Kidney glomerular epithelial cell (primary cell): Measurements from ENCODE around the gene KIAA2012.

Source experiments
- DNase-seq: peaks from one replicate; lab custom pipeline; 2025; lab: John Stamatoyannopoulos, UW

KIAA2012 gene

GRCh38 chr2:202043475-202043874 lies 29.6 kb upstream of the KIAA2012 start:
- DNase-seq = no peak

- no peak for DNase-seq
Observed at GRCh38 chr2:202044777-202045176, 28.3 kb upstream of the KIAA2012 start.

- DNase-seq = no peak
Observed at GRCh38 chr2:202046572-202046971, 26.5 kb upstream of the KIAA2012 start.

- DNase-seq = no peak
Observed at GRCh38 chr2:202049092-202049728, 23.8 kb upstream of the KIAA2012 start.

GRCh38 chr2:202049840-202050239 lies 23.2 kb upstream of the KIAA2012 start:
- DNase-seq = no peak

- DNase-seq = no peak
Observed at GRCh38 chr2:202050652-202051051, 22.4 kb upstream of the KIAA2012 start.

GRCh38 chr2:202051499-202052161 lies 21.4 kb upstream of the KIAA2012 start:
- DNase-seq = no peak

- no peak for DNase-seq
Observed at GRCh38 chr2:202052235-202052634, 20.8 kb upstream of the KIAA2012 start.

GRCh38 chr2:202054679-202055078 lies 18.4 kb upstream of the KIAA2012 start:
- no peak for DNase-seq

GRCh38 chr2:202056611-202057010 lies 16.4 kb upstream of the KIAA2012 start:
- no peak for DNase-seq

- no peak for DNase-seq
Observed at GRCh38 chr2:202060218-202060617, 12.8 kb upstream of the KIAA2012 start.

- DNase-seq = no peak
Observed at GRCh38 chr2:202061695-202062094, 11.4 kb upstream of the KIAA2012 start.

GRCh38 chr2:202064171-202064880 lies 8.7 kb upstream of the KIAA2012 start:
- peak; percentile 45 for DNase-seq

- no peak for DNase-seq
Observed at GRCh38 chr2:202064881-202065230, 8.2 kb upstream of the KIAA2012 start.

GRCh38 chr2:202065876-202066275 lies 7.2 kb upstream of the KIAA2012 start:
- no peak for DNase-seq

GRCh38 chr2:202066875-202067274 lies 6.2 kb upstream of the KIAA2012 start:
- no peak for DNase-seq

- DNase-seq = no peak
Observed at GRCh38 chr2:202067589-202067988, 5.5 kb upstream of the KIAA2012 start.

GRCh38 chr2:202069170-202070067 lies 3.6 kb upstream of the KIAA2012 start:
- DNase-seq = no peak

- no peak for DNase-seq
Observed at GRCh38 chr2:202071107-202071506, 1.9 kb upstream of the KIAA2012 start.

- no peak for DNase-seq
Observed at GRCh38 chr2:202072226-202072625, 829 bp upstream of the KIAA2012 start.

- no peak for DNase-seq
Observed at GRCh38 chr2:202074324-202074723, 1.3 kb downstream of the KIAA2012 start.

GRCh38 chr2:202079310-202079709 lies 6.3 kb downstream of the KIAA2012 start:
- no peak for DNase-seq
